Large intestine (tissue), 3 donors: ENCODE data around the gene CBLB. TPM values are rescaled to one million over a fixed set of nuclear protein-coding genes. Genes with fewer than 3 reads are reported as not detected.
"Not testable (repeated sequence)": the region's sequence is repeated elsewhere in the genome, so short reads cannot be mapped to it uniquely, and the experiment has no call there.

ENCODE experiments used
- DNase-seq, 2 donors: peaks; one replicate each; pipeline versions ENCODE4 v3.0.0 to v3.0.0-alpha.2; 2013
- H3K27ac ChIP-seq: one replicate; pipeline ENCODE4 v1.5.1; 2013; ENCODE audit warnings: low read length
- H3K27me3 ChIP-seq: 2 replicates; pipeline ENCODE4 v1.6.1; 2013; ENCODE audit warnings: low read length; ENCODE audit not compliant: control insufficient read depth, insufficient read depth
- H3K36me3 ChIP-seq: 2 replicates; pipeline ENCODE4 v1.6.1; 2013; ENCODE audit warnings: low read length; ENCODE audit not compliant: control insufficient read depth, insufficient read depth
- H3K4me1 ChIP-seq: one replicate; pipeline ENCODE4 v1.6.1; 2013; ENCODE audit warnings: low read length; ENCODE audit not compliant: control insufficient read depth, insufficient read depth
- H3K4me3 ChIP-seq: one replicate; pipeline ENCODE4 v1.5.1; 2013; ENCODE audit warnings: low read length
- H3K9me3 ChIP-seq: one replicate; pipeline ENCODE4 v1.6.1; 2013; ENCODE audit warnings: mild to moderate bottlenecking, low read depth, low read length, moderate library complexity; ENCODE audit not compliant: control insufficient read depth
- WGBS: methylation state at CpG from one replicate; pipeline ENCODE4 v1.1.5; 2013; ENCODE audit warnings: low lambda C conversion rate; ENCODE audit not compliant: insufficient coverage; 5-methylcytosine and 5-hydroxymethylcytosine counted together
- polyA plus RNA-seq: library from polyadenylated mRNA; unstranded; fragments of 120-200 nt; gene quantifications from one replicate; pipeline ENCODE4 v1.2.1, GENCODE V29; 2013

Gene CBLB
- polyA plus RNA-seq, 1 donor = 34.0 TPM

- no CpG with 5 or more reads among the region's 13 CpGs for WGBS
- Histone ChIP-seq H3K36me3 (peaks cover 27% of the 10 kb centered on the region), H3K4me1 (no peaks in the 10 kb centered on the region), H3K27ac (peak overlapping the region; percentile 4), H3K9me3 (peaks cover 22% of the 10 kb centered on the region), H3K27me3 (no peaks in the 10 kb centered on the region), H3K4me3 (no peak overlapping the region)
- peak; percentile 40 to 73 for DNase-seq
These were observed 105.8 kb downstream of the CBLB start for GRCh38 chr3:105762749-105763658.

GRCh38 chr3:105762214-105762613, 106.6 kb downstream of the CBLB start:
- WGBS = no CpG with 5 or more reads among the region's 1 CpG

GRCh38 chr3:105759442-105760078, 109.3 kb downstream of the CBLB start:
- H3K4me3 ChIP-seq = no peak overlapping the region
- no peak overlapping the region for H3K27ac ChIP-seq
- DNase-seq = no peak
- no CpG with 5 or more reads among the region's 6 CpGs for WGBS
- H3K9me3 ChIP-seq = peaks cover 22% of the 10 kb centered on the region
- H3K27me3 ChIP-seq = no peaks in the 10 kb centered on the region
- no peaks in the 10 kb centered on the region for H3K4me1 ChIP-seq
- H3K36me3 ChIP-seq = peaks cover 27% of the 10 kb centered on the region

More at GRCh38 chr3:105762214-105762613, 106.6 kb downstream of the CBLB start:
- not testable (repeated sequence) for H3K4me3 ChIP-seq, H3K4me1 ChIP-seq, H3K27me3 ChIP-seq, H3K27ac ChIP-seq, DNase-seq
- Histone ChIP-seq H3K36me3 (peaks cover 27% of the 10 kb centered on the region), H3K9me3 (peaks cover 22% of the 10 kb centered on the region)

- Histone ChIP-seq H3K27me3 (no peaks in the 10 kb centered on the region), H3K9me3 (peaks cover 24% of the 10 kb centered on the region), H3K36me3 (peaks cover 27% of the 10 kb centered on the region), H3K4me3 (no peak overlapping the region), H3K27ac (no peak overlapping the region), H3K4me1 (no peaks in the 10 kb centered on the region)
- DNase-seq = no peak
- WGBS = no CpG with 5 or more reads among the region's 9 CpGs
These were observed 110.4 kb downstream of the CBLB start for GRCh38 chr3:105758451-105758850.

DNA sequence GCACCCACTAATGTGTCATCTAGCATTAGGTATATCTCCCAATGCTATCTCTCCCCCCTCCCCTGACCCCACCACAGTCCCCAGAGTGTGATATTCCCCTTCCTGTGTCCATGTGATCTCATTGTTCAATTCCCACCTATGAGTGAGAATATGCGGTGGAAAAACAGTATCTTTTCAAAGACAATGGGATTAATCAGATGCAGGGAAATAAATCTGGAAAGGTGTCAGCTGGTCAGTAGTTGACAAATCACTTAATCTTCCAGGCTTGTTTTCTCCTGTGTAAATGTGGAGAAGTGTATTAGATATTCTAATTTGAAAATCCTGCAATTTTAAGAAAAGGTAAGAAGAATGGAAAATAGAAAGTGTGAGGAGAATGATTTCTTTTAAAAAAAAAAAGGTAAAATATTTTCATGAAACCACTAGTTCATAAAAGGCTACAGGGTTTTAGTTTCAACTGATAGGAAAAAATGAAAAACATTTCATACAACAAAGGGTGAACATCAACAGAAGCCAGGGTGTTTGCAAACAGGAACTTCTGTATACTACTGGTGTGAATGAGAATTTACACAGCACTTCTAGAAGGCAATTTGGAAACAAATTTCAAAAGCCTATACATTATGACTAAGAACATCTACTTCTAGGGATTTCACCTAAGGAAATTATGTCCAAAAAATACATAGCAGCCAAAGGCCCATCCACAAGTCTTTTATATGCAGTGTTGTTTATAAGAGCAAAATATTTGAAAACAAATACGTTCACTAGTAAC, 113.5 kb downstream of the CBLB start:
- no peaks in the 10 kb centered on the region for H3K4me1 ChIP-seq

GRCh38 chr3:105752791-105753415, 115.9 kb downstream of the CBLB start:
- no peaks in the 10 kb centered on the region for H3K36me3 ChIP-seq

More for the DNA sequence above, 113.5 kb downstream of the CBLB start:
- H3K27ac ChIP-seq = no peak overlapping the region
- no peaks in the 10 kb centered on the region for H3K27me3 ChIP-seq
- 90% methylated on average over 2 of the region's 2 CpGs for WGBS
- peaks cover 15% of the 10 kb centered on the region for H3K9me3 ChIP-seq
- no peak for DNase-seq
- peaks cover 14% of the 10 kb centered on the region for H3K36me3 ChIP-seq
- H3K4me3 ChIP-seq = no peak overlapping the region

DNA sequence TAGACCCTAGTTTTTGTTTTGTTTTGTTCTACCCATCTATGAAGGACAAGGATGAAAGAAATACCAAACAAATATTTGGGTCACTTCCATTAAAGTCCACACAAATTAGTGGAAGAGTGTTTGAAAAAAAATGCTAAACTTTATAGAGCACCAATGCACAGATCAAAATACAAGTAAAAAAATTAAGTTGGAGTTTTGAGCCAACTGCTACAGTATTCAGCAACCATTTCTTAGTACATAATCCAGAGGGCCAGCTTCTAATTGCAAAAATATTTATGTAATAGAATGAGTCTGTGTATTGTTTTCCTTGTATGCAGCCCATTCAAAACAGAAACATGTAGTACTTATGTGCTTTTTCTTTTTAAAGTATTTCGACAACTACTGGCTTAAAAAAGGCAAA, 121.1 kb downstream of the CBLB start:
- Histone ChIP-seq H3K27me3 (no peaks in the 10 kb centered on the region), H3K36me3 (peaks cover 2% of the 10 kb centered on the region), H3K27ac (no peak overlapping the region), H3K4me1 (peaks cover 13% of the 10 kb centered on the region), H3K4me3 (no peak overlapping the region), H3K9me3 (no peaks in the 10 kb centered on the region)
- WGBS = 80% methylated on average over 1 of the region's 1 CpG
- no peak for DNase-seq

More at GRCh38 chr3:105752791-105753415, 115.9 kb downstream of the CBLB start:
- WGBS = 57% methylated on average over 1 of the region's 1 CpG
- Histone ChIP-seq H3K4me3 (no peak overlapping the region), H3K27me3 (no peaks in the 10 kb centered on the region), H3K4me1 (no peaks in the 10 kb centered on the region), H3K27ac (no peak overlapping the region), H3K9me3 (peaks cover 2% of the 10 kb centered on the region)
- DNase-seq = peak in 1 of 2 donors; percentile 39

DNA sequence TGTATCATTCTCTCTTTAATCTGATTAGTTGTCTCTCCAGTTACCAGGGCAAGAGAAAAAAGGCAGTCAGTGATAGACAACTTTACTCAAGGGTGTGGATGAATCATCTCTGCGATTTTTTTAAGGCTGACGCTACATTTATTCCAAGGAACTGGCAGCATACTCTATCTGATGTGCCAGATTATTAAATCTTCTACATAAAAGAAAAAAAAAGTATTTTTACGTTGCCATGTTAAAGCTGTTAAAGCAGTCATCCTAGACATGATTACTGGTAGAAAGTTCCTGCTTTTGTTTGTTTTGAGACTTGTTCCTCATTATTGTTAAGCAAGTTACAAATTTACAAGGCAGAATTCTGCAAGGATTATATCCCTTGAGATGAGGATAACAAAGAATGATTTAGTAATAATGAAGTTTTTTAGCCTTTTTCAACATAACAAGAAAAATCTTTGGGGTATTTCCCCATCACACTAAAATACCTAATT, 121.7 kb downstream of the CBLB start:
- Histone ChIP-seq H3K27ac (peak overlapping the region; percentile 24), H3K9me3 (no peaks in the 10 kb centered on the region), H3K4me1 (peaks cover 13% of the 10 kb centered on the region), H3K27me3 (no peaks in the 10 kb centered on the region), H3K4me3 (no peak overlapping the region), H3K36me3 (peaks cover 2% of the 10 kb centered on the region)
- 40% methylated on average over 1 of the region's 3 CpGs for WGBS
- no peak for DNase-seq

GRCh38 chr3:105746231-105746996, 122.4 kb downstream of the CBLB start:
- Histone ChIP-seq H3K27ac (peak overlapping the region; percentile 32), H3K27me3 (no peaks in the 10 kb centered on the region), H3K4me1 (peaks cover 13% of the 10 kb centered on the region), H3K36me3 (peaks cover 2% of the 10 kb centered on the region), H3K9me3 (no peaks in the 10 kb centered on the region), H3K4me3 (no peak overlapping the region)
- WGBS = 69% methylated on average over 3 of the region's 3 CpGs
- peak; percentile 29 to 69 for DNase-seq
